GM21825 (cell line): ENCODE results near the gene RAB30.

Source experiments
- ATAC-seq: cut with Tn5 transposase; IDR thresholded peaks from one replicate; pipeline ENCODE4 v1.9.1; 2021; ENCODE audit warnings: mild to moderate bottlenecking, moderate library complexity; ENCODE audit not compliant: unreplicated experiment

Gene RAB30

GRCh38 chr11:83041126-83041525 is 30.6 kb downstream of the RAB30 start:
- ATAC-seq = no peak

GRCh38 chr11:83039566-83039965 is 32.1 kb downstream of the RAB30 start:
- no peak for ATAC-seq

GRCh38 chr11:83037877-83038276 is 33.8 kb downstream of the RAB30 start:
- ATAC-seq = no peak

- no peak for ATAC-seq
Observed at GRCh38 chr11:83036701-83037100, 35.0 kb downstream of the RAB30 start.

GRCh38 chr11:83035070-83035854 is 36.4 kb downstream of the RAB30 start:
- peak; percentile 71 for ATAC-seq

GRCh38 chr11:83034673-83035014 is 37.1 kb downstream of the RAB30 start:
- ATAC-seq = no peak

- ATAC-seq = no peak
Observed at GRCh38 chr11:83033972-83034672, 37.6 kb downstream of the RAB30 start.

GRCh38 chr11:83033371-83033770 is 38.3 kb downstream of the RAB30 start:
- ATAC-seq = no peak

GRCh38 chr11:83031127-83031526 is 40.6 kb downstream of the RAB30 start:
- no peak for ATAC-seq

- ATAC-seq = no peak
Observed at GRCh38 chr11:83027794-83028193, 43.9 kb downstream of the RAB30 start.

- ATAC-seq = no peak
Observed at GRCh38 chr11:83027289-83027688, 44.4 kb downstream of the RAB30 start.

- no peak for ATAC-seq
Observed at GRCh38 chr11:83026229-83026628, 45.5 kb downstream of the RAB30 start.

GRCh38 chr11:83025267-83025704 is 46.4 kb downstream of the RAB30 start:
- no peak for ATAC-seq

GRCh38 chr11:83024270-83024854 is 47.3 kb downstream of the RAB30 start:
- no peak for ATAC-seq

- no peak for ATAC-seq
Observed at GRCh38 chr11:83023410-83023809, 48.3 kb downstream of the RAB30 start.

GRCh38 chr11:83021780-83022125 is 49.9 kb downstream of the RAB30 start:
- no peak for ATAC-seq

- ATAC-seq = no peak
Observed at GRCh38 chr11:83020942-83021779, 50.5 kb downstream of the RAB30 start.

GRCh38 chr11:83019888-83020579 is 51.7 kb downstream of the RAB30 start:
- ATAC-seq = no peak

GRCh38 chr11:83014951-83015350 is 56.7 kb downstream of the RAB30 start:
- ATAC-seq = no peak

- no peak for ATAC-seq
Observed at GRCh38 chr11:83012168-83013067, 59.3 kb downstream of the RAB30 start.
